Fibroblast of lung (primary cell): ENCODE results near the gene UBAP1. TPM values are rescaled to one million over a fixed set of nuclear protein-coding genes. Genes with fewer than 3 reads are reported as not detected.
"Not testable (repeated sequence)": the region's sequence is repeated elsewhere in the genome, so short reads cannot be mapped to it uniquely, and the experiment has no call there.

Experiments
- DNase-seq, 2 donors: peaks; one replicate each; pipeline versions ENCODE4 v3.0.0 to v3.0.0-alpha.2; 2010; ENCODE audit warnings: low read depth in 2 of 2
- H2AFZ ChIP-seq: 2 replicates; pipeline ENCODE4 v1.5.1; 2012; ENCODE audit warnings: low read length, control low read depth, inconsistent platforms
- H3K27ac ChIP-seq: 2 replicates; pipeline ENCODE4 v1.5.1; 2011; ENCODE audit warnings: low read length, control low read depth; ENCODE audit not compliant: insufficient read depth
- H3K27me3 ChIP-seq: 2 replicates; pipeline ENCODE4 v1.5.1; 2011; ENCODE audit warnings: mild to moderate bottlenecking, low read length; ENCODE audit not compliant: control insufficient read depth, insufficient read depth
- H3K36me3 ChIP-seq: 2 replicates; pipeline ENCODE4 v1.5.1; 2011; ENCODE audit warnings: low read length; ENCODE audit not compliant: control insufficient read depth, insufficient read depth
- H3K4me1 ChIP-seq: 2 replicates; pipeline ENCODE4 v1.5.1; 2011; ENCODE audit warnings: low read length; ENCODE audit not compliant: control insufficient read depth, insufficient read depth; ENCODE audit errors: extremely low read depth
- H3K4me2 ChIP-seq: 2 replicates; pipeline ENCODE4 v1.5.1; 2011; ENCODE audit warnings: low read length, control low read depth; ENCODE audit not compliant: insufficient read depth; ENCODE audit errors: extremely low read depth
- H3K4me3 ChIP-seq, 4 experiments: fragments of 200-600 bp in 1 of 4; sonication (generic) in 1 of 4; replicated peaks in 1 of 4; 2 replicates each; pipeline ENCODE4 v1.5.1; 2011 to 2016; ENCODE audit warnings: low read length in 4 of 4, low read depth in 3 of 4, mild to moderate bottlenecking in 3 of 4, control low read depth in 2 of 4, inconsistent platforms in 1 of 4, mixed read lengths in 1 of 4; ENCODE audit not compliant: insufficient read depth in 1 of 4; ENCODE audit errors: control extremely low read depth in 1 of 4
- H3K79me2 ChIP-seq: 2 replicates; pipeline ENCODE4 v1.5.1; 2012; ENCODE audit warnings: mild to moderate bottlenecking, low read length, inconsistent platforms; ENCODE audit not compliant: control insufficient read depth, insufficient read depth
- H3K9ac ChIP-seq: 2 replicates; pipeline ENCODE4 v1.5.1; 2011; ENCODE audit warnings: mild to moderate bottlenecking, low read length, control low read depth; ENCODE audit not compliant: insufficient read depth
- H3K9me3 ChIP-seq: 2 replicates; pipeline ENCODE4 v1.5.1; 2012; ENCODE audit warnings: low read depth, low read length; ENCODE audit not compliant: control insufficient read depth, insufficient read depth
- H4K20me1 ChIP-seq: 2 replicates; pipeline ENCODE4 v1.5.1; 2011; ENCODE audit warnings: low read length; ENCODE audit not compliant: control insufficient read depth, insufficient read depth; ENCODE audit errors: extremely low read depth
- CTCF ChIP-seq, 2 donors: IDR thresholded peaks in 1 of 2; conservative IDR thresholded peaks in 1 of 2; 1 replicate in 1 of 2; 2 replicates in 1 of 2; pipeline ENCODE4 v1.5.1; 2011 to 2012; ENCODE audit warnings: low read length in 2 of 2, control low read depth in 1 of 2, inconsistent platforms in 1 of 2, low read depth in 1 of 2, mild to moderate bottlenecking in 1 of 2
- EZH2 ChIP-seq: IDR thresholded peaks from 2 replicates; pipeline ENCODE4 v1.5.1; 2012; ENCODE audit warnings: low read length, control low read depth, mild to moderate bottlenecking; ENCODE audit errors: missing control alignments
- polyA plus RNA-seq, 2 donors: library from polyadenylated mRNA; depleted of rRNA in 1 of 2; stranded (reverse) in 1 of 2; unstranded in 1 of 2; fragments of >200 nt; gene quantifications; 2 replicates each; pipeline ENCODE4 v1.2.1, GENCODE V29; 2011 to 2012; ENCODE audit warnings: missing spikeins in 1 of 2
- total RNA-seq: library from RNA; depleted of rRNA; stranded (reverse); fragments of >200 nt; gene quantifications from 2 replicates; pipeline ENCODE4 v1.2.1, GENCODE V29; 2014

UBAP1 gene
- total and polyA plus RNA-seq, 2 donors (not counting 1 experiment from before 2014, with no cell fraction given): 41.6 to 58.1 TPM

- Histone ChIP-seq H3K27me3 (no peaks in the 10 kb centered on the region), H3K36me3 (peaks cover 5% of the 10 kb centered on the region), H3K4me1 (no peaks in the 10 kb centered on the region), H3K27ac (no peak overlapping the region), H3K79me2 (peaks cover 7% of the 10 kb centered on the region), H3K4me3 (no peak overlapping the region), H3K9ac (no peak overlapping the region), H4K20me1 (no peaks in the 10 kb centered on the region), H2AFZ (no peak overlapping the region), H3K4me2 (no peak overlapping the region), H3K9me3 (no peaks in the 10 kb centered on the region)
- DNase-seq: peak in 1 of 2 donors; percentile 65
- no peak for TF ChIP-seq EZH2
- no peak for TF ChIP-seq CTCF (conservative IDR thresholded peaks at IDR 0.05 in 1 of 2, IDR thresholded peaks at IDR 0.05 in 1 of 2; ENCODE audit: low read depth in 1 of 2, low read length in 2 of 2)
These were observed 64.0 kb downstream of the UBAP1 start for GRCh38 chr9:34242830-34243229.

- H3K9me3 ChIP-seq, H3K9ac ChIP-seq, H2AFZ ChIP-seq, H3K4me2 ChIP-seq, H3K4me3 ChIP-seq, H3K27ac ChIP-seq, H3K36me3 ChIP-seq, H4K20me1 ChIP-seq, H3K27me3 ChIP-seq, DNase-seq, H3K4me1 ChIP-seq: not testable (repeated sequence)
- H3K79me2 ChIP-seq: peaks cover 14% of the 10 kb centered on the region
These were observed 66.4 kb downstream of the UBAP1 start for GRCh38 chr9:34245212-34245611.

- H3K27me3 ChIP-seq: no peaks in the 10 kb centered on the region
- no peak overlapping the region for H3K4me3 ChIP-seq
- no peak overlapping the region for H3K27ac ChIP-seq
- H3K9me3 ChIP-seq: no peaks in the 10 kb centered on the region
- H3K4me2 ChIP-seq: no peak overlapping the region
- peaks cover 14% of the 10 kb centered on the region for H3K79me2 ChIP-seq
- DNase-seq: no peak
- no peaks in the 10 kb centered on the region for H3K4me1 ChIP-seq
- no peaks in the 10 kb centered on the region for H4K20me1 ChIP-seq
- TF ChIP-seq EZH2: no peak
- no peak for TF ChIP-seq CTCF (conservative IDR thresholded peaks at IDR 0.05 in 1 of 2, IDR thresholded peaks at IDR 0.05 in 1 of 2; ENCODE audit: low read depth in 1 of 2, low read length in 2 of 2)
- no peak overlapping the region for H3K9ac ChIP-seq
- peaks cover 15% of the 10 kb centered on the region for H3K36me3 ChIP-seq
- H2AFZ ChIP-seq: no peak overlapping the region
These were observed 67.6 kb downstream of the UBAP1 start for GRCh38 chr9:34246453-34246852.

GRCh38 chr9:34247782-34248181 lies 68.9 kb downstream of the UBAP1 start:
- not testable (repeated sequence) for H3K27me3 ChIP-seq, H2AFZ ChIP-seq, H3K4me1 ChIP-seq, H4K20me1 ChIP-seq, H3K27ac ChIP-seq, H3K4me2 ChIP-seq, H3K4me3 ChIP-seq, H3K9ac ChIP-seq, H3K9me3 ChIP-seq, DNase-seq
- Histone ChIP-seq H3K79me2 (peaks cover 14% of the 10 kb centered on the region), H3K36me3 (peaks cover 13% of the 10 kb centered on the region)
